Measurements from ENCODE around the gene PHLPP1.

PHLPP1 gene

GRCh38 chr18:62720766-62721613, 5.6 kb downstream of the PHLPP1 start:
- TF ChIP-seq, protein P1, sequence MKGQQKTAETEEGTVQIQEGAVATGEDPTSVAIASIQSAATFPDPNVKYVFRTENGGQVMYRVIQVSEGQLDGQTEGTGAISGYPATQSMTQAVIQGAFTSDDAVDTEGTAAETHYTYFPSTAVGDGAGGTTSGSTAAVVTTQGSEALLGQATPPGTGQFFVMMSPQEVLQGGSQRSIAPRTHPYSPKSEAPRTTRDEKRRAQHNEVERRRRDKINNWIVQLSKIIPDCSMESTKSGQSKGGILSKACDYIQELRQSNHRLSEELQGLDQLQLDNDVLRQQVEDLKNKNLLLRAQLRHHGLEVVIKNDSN (IDR thresholded peaks at IDR 0.05): no peak
- no peak for TF ChIP-seq NFIC (IDR thresholded peaks at IDR 0.05)
- TF ChIP-seq FOXM1 (IDR thresholded peaks at IDR 0.05; ENCODE audit: borderline replicate concordance, low read depth): no peak
- no peak for TF ChIP-seq CREB1 (IDR thresholded peaks at IDR 0.05; ENCODE audit: low read depth)
- TF ChIP-seq REST (IDR thresholded peaks at IDR 0.05; ENCODE audit: low read depth): no peak
- TF ChIP-seq TEAD4 (IDR thresholded peaks at IDR 0.05): no peak
- TF ChIP-seq TAF1 (IDR thresholded peaks at IDR 0.05; ENCODE audit: low read depth): no peak
- TF ChIP-seq RAD21 (IDR thresholded peaks at IDR 0.05; ENCODE audit: low read depth): no peak
- no peak for TF ChIP-seq MAX (IDR thresholded peaks at IDR 0.05)
- no peak for TF ChIP-seq ZBTB7A (IDR thresholded peaks at IDR 0.05; ENCODE audit: low read depth)
- no peak for TF ChIP-seq EP300 (IDR thresholded peaks at IDR 0.05; ENCODE audit: borderline replicate concordance)
- no peak for TF ChIP-seq TCF12 (IDR thresholded peaks at IDR 0.05; ENCODE audit: low read depth)
- TF ChIP-seq EGR1 (IDR thresholded peaks at IDR 0.05): no peak
- no peak for TF ChIP-seq YY1 (IDR thresholded peaks at IDR 0.05; ENCODE audit: low read depth)
- TF ChIP-seq CEBPB (IDR thresholded peaks at IDR 0.05): no peak

GRCh38 chr18:62721839-62722795, 6.8 kb downstream of the PHLPP1 start:
- TF ChIP-seq, protein P1 (IDR thresholded peaks at IDR 0.05): no peak

- no peak for TF ChIP-seq CEBPB (IDR thresholded peaks at IDR 0.05)
Observed at GRCh38 chr18:62723666-62724281, 8.4 kb downstream of the PHLPP1 start.

DNA sequence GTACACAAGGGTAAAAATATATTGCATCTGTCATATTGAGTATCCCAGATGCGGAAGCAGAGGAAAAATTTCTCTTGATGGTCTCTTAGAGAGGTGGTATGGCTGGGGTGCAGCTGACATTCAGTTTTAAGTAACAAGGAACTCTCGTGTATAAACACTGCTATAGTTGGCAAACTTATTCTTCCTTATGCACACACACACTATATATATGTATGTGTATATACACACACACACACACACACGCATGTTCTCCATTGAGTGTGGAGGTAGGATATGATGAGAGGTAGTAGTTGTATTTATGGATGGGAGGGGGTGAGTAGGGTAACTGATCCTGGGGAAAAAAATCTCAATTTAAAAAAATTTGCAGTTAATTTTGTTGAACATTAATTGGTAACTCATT, 10.6 kb downstream of the PHLPP1 start:
- no peak for TF ChIP-seq YY1 (IDR thresholded peaks at IDR 0.05; ENCODE audit: low read depth)
- TF ChIP-seq CEBPB (IDR thresholded peaks at IDR 0.05): no peak
- TF ChIP-seq, protein P1 (IDR thresholded peaks at IDR 0.05): no peak
- no peak for TF ChIP-seq EGR1 (IDR thresholded peaks at IDR 0.05)
- no peak for TF ChIP-seq MAX (IDR thresholded peaks at IDR 0.05)
- no peak for TF ChIP-seq FOXM1 (IDR thresholded peaks at IDR 0.05; ENCODE audit: borderline replicate concordance, low read depth)
- no peak for TF ChIP-seq ZBTB7A (IDR thresholded peaks at IDR 0.05; ENCODE audit: low read depth)
- no peak for TF ChIP-seq RAD21 (IDR thresholded peaks at IDR 0.05; ENCODE audit: low read depth)
- no peak for TF ChIP-seq REST (IDR thresholded peaks at IDR 0.05; ENCODE audit: low read depth)
- no peak for TF ChIP-seq NFIC (IDR thresholded peaks at IDR 0.05)
- no peak for TF ChIP-seq CREB1 (IDR thresholded peaks at IDR 0.05; ENCODE audit: low read depth)
- TF ChIP-seq EP300 (IDR thresholded peaks at IDR 0.05; ENCODE audit: borderline replicate concordance): no peak
- no peak for TF ChIP-seq TAF1 (IDR thresholded peaks at IDR 0.05; ENCODE audit: low read depth)
- TF ChIP-seq TCF12 (IDR thresholded peaks at IDR 0.05; ENCODE audit: low read depth): no peak
- no peak for TF ChIP-seq TEAD4 (IDR thresholded peaks at IDR 0.05)

- TF ChIP-seq YY1 (IDR thresholded peaks at IDR 0.05; ENCODE audit: low read depth) (no peak), TEAD4 (IDR thresholded peaks at IDR 0.05) (no peak), CREB1 (IDR thresholded peaks at IDR 0.05; ENCODE audit: low read depth) (no peak), MAX (IDR thresholded peaks at IDR 0.05) (no peak), EP300 (IDR thresholded peaks at IDR 0.05; ENCODE audit: borderline replicate concordance) (no peak), TAF1 (IDR thresholded peaks at IDR 0.05; ENCODE audit: low read depth) (no peak), NFIC (IDR thresholded peaks at IDR 0.05) (no peak), RAD21 (IDR thresholded peaks at IDR 0.05; ENCODE audit: low read depth) (no peak)
- TF ChIP-seq, protein P1 (IDR thresholded peaks at IDR 0.05): no peak
Observed at GRCh38 chr18:62728254-62728653, 12.9 kb downstream of the PHLPP1 start.
